HL-60 (cell line): Measurements from ENCODE around the gene ZFP57.

Source experiments
- CTCF ChIP-seq: IDR thresholded peaks from one replicate; pipeline ENCODE4 v1.5.1; 2011; ENCODE audit warnings: low read length, control low read depth, inconsistent platforms; ENCODE audit not compliant: insufficient read depth
- GABPA ChIP-seq: IDR thresholded peaks from 2 replicates; pipeline ENCODE4 v1.6.1; 2012; ENCODE audit warnings: low read depth
- POLR2AphosphoS5 ChIP-seq: IDR thresholded peaks from 2 replicates; pipeline ENCODE4 v1.6.1; 2012; ENCODE audit warnings: low read depth

- no peak for TF ChIP-seq CTCF
- TF ChIP-seq GABPA, result no peak
- no peak for TF ChIP-seq POLR2AphosphoS5
Observed at GRCh38 chr6:29679962-29680361, 990 bp downstream of the ZFP57 start.
